Measurements from ENCODE around the gene PLPPR1. TPM values are rescaled to one million over a fixed set of nuclear protein-coding genes. Genes with fewer than 3 reads are reported as not detected.

Gene PLPPR1
- total and polyA plus RNA-seq, 2 donors (not counting 1 experiment from before 2014, with no cell fraction given): not detected

DNA sequence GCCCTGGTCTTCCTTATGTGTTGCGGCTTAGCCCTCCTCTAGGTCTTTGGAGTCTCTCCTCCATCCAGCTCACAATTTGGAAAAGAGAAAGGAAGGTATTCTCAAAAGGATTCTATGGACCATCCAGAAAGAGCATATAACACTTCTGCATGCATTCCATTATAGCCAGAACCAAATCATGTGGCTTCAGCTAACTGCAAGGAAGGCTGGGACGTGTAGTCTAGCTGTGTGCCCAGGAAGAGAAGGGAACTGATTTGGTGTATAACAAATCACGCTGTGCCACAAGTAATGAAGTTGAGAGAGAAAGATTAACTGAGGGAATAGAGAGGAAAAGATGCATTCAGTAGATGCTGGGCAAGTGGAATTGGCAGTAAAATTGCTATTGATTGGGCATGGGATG is 43.7 kb downstream of the PLPPR1 start:
- no peak for TF ChIP-seq EZH2 (IDR thresholded peaks at IDR 0.05; ENCODE audit: low read length, missing control alignments)
- TF ChIP-seq, protein P1, sequence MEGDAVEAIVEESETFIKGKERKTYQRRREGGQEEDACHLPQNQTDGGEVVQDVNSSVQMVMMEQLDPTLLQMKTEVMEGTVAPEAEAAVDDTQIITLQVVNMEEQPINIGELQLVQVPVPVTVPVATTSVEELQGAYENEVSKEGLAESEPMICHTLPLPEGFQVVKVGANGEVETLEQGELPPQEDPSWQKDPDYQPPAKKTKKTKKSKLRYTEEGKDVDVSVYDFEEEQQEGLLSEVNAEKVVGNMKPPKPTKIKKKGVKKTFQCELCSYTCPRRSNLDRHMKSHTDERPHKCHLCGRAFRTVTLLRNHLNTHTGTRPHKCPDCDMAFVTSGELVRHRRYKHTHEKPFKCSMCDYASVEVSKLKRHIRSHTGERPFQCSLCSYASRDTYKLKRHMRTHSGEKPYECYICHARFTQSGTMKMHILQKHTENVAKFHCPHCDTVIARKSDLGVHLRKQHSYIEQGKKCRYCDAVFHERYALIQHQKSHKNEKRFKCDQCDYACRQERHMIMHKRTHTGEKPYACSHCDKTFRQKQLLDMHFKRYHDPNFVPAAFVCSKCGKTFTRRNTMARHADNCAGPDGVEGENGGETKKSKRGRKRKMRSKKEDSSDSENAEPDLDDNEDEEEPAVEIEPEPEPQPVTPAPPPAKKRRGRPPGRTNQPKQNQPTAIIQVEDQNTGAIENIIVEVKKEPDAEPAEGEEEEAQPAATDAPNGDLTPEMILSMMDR (conservative IDR thresholded peaks at IDR 0.05 in 1 of 2, IDR thresholded peaks at IDR 0.05 in 1 of 2; ENCODE audit: low read depth in 1 of 2, low read length in 2 of 2): no peak
- H3K36me3 ChIP-seq (ENCODE audit: control insufficient read depth, insufficient read depth, low read length): no peaks in the 10 kb centered on the region

DNA sequence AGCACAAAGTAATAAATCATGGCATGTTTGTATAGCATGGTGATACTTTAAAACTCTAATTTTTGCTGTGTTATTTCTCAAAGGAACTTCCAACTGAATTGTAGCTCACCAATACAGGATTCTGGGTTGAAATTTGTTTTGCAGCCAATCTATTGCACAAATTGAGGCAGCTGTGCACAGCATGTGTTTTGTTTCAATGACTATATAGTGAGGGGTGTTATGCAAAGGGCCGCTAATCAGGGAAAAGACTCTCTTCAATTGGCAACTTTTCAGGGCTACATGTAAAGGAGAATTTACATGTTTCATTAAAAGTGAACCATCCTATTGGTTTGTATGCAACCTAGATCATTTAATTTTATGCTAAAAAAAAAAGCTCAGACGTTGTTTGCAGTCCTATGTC is 44.6 kb downstream of the PLPPR1 start:
- Histone ChIP-seq H2AFZ (ENCODE audit: low read length) (no peak overlapping the region), H3K27ac (ENCODE audit: insufficient read depth, low read length) (no peak overlapping the region), H3K9me3 (ENCODE audit: control insufficient read depth, insufficient read depth, low read depth, low read length) (no peaks in the 10 kb centered on the region), H3K4me1 (ENCODE audit: control insufficient read depth, extremely low read depth, insufficient read depth, low read length) (no peaks in the 10 kb centered on the region), H3K79me2 (ENCODE audit: control insufficient read depth, insufficient read depth, low read length) (no peaks in the 10 kb centered on the region), H3K36me3 (ENCODE audit: control insufficient read depth, insufficient read depth, low read length) (no peaks in the 10 kb centered on the region), H3K4me2 (ENCODE audit: extremely low read depth, insufficient read depth, low read length) (no peak overlapping the region), H3K9ac (ENCODE audit: insufficient read depth, low read length) (no peak overlapping the region), H3K27me3 (ENCODE audit: control insufficient read depth, insufficient read depth, low read length) (no peaks in the 10 kb centered on the region), H4K20me1 (ENCODE audit: control insufficient read depth, extremely low read depth, insufficient read depth, low read length) (no peaks in the 10 kb centered on the region), H3K4me3 (replicated peaks in 1 of 4; ENCODE audit: control extremely low read depth in 1 of 4, insufficient read depth in 1 of 4, low read depth in 3 of 4, low read length in 4 of 4) (no peak overlapping the region)
- no peak for DNase-seq (ENCODE audit: low read depth in 2 of 2)
- TF ChIP-seq, protein P1 (conservative IDR thresholded peaks at IDR 0.05 in 1 of 2, IDR thresholded peaks at IDR 0.05 in 1 of 2; ENCODE audit: low read depth in 1 of 2, low read length in 2 of 2): no peak
- TF ChIP-seq EZH2 (IDR thresholded peaks at IDR 0.05; ENCODE audit: low read length, missing control alignments): no peak

More for the DNA sequence above, 43.7 kb downstream of the PLPPR1 start:
- Histone ChIP-seq H3K9ac (ENCODE audit: insufficient read depth, low read length) (no peak overlapping the region), H3K4me1 (ENCODE audit: control insufficient read depth, extremely low read depth, insufficient read depth, low read length) (no peaks in the 10 kb centered on the region), H3K27me3 (ENCODE audit: control insufficient read depth, insufficient read depth, low read length) (no peaks in the 10 kb centered on the region), H2AFZ (ENCODE audit: low read length) (no peak overlapping the region), H3K4me3 (replicated peaks in 1 of 4; ENCODE audit: control extremely low read depth in 1 of 4, insufficient read depth in 1 of 4, low read depth in 3 of 4, low read length in 4 of 4) (no peak overlapping the region), H3K4me2 (ENCODE audit: extremely low read depth, insufficient read depth, low read length) (no peak overlapping the region), H3K79me2 (ENCODE audit: control insufficient read depth, insufficient read depth, low read length) (no peaks in the 10 kb centered on the region), H3K9me3 (ENCODE audit: control insufficient read depth, insufficient read depth, low read depth, low read length) (no peaks in the 10 kb centered on the region), H3K27ac (ENCODE audit: insufficient read depth, low read length) (no peak overlapping the region), H4K20me1 (ENCODE audit: control insufficient read depth, extremely low read depth, insufficient read depth, low read length) (no peaks in the 10 kb centered on the region)
- no peak for DNase-seq (ENCODE audit: low read depth in 2 of 2)

DNA sequence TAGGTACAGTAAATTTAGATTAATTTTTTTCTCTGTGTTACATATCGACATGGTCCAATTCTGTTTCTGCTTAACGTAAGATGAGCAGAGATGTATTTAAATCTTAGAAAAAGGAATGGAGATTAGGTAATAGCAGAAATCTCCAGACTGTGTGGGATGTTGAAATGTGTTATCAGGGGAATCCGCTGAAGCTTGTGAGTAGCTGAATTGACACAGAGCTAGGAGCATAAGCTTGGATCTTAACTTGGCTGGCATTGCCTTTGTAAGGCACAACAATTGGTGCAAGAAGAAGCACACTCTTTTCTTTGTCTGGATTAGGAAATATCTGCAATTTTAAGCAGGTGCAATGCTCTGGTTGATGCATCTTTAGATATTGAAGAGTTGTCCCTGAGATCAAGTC is 53.1 kb downstream of the PLPPR1 start:
- H3K4me2 ChIP-seq (ENCODE audit: extremely low read depth, insufficient read depth, low read length): no peak overlapping the region
- no peaks in the 10 kb centered on the region for H3K36me3 ChIP-seq (ENCODE audit: control insufficient read depth, insufficient read depth, low read length)
- no peaks in the 10 kb centered on the region for H3K79me2 ChIP-seq (ENCODE audit: control insufficient read depth, insufficient read depth, low read length)
- no peaks in the 10 kb centered on the region for H3K4me1 ChIP-seq (ENCODE audit: control insufficient read depth, extremely low read depth, insufficient read depth, low read length)
- no peak for DNase-seq (ENCODE audit: low read depth in 2 of 2)
- no peak overlapping the region for H3K27ac ChIP-seq (ENCODE audit: insufficient read depth, low read length)
- no peak overlapping the region for H3K4me3 ChIP-seq (replicated peaks in 1 of 4; ENCODE audit: control extremely low read depth in 1 of 4, insufficient read depth in 1 of 4, low read depth in 3 of 4, low read length in 4 of 4)
- TF ChIP-seq EZH2 (IDR thresholded peaks at IDR 0.05; ENCODE audit: low read length, missing control alignments): no peak
- TF ChIP-seq, protein P1 (conservative IDR thresholded peaks at IDR 0.05 in 1 of 2, IDR thresholded peaks at IDR 0.05 in 1 of 2; ENCODE audit: low read depth in 1 of 2, low read length in 2 of 2): no peak
- H3K9ac ChIP-seq (ENCODE audit: insufficient read depth, low read length): no peak overlapping the region
- H2AFZ ChIP-seq (ENCODE audit: low read length): no peak overlapping the region
- no peaks in the 10 kb centered on the region for H4K20me1 ChIP-seq (ENCODE audit: control insufficient read depth, extremely low read depth, insufficient read depth, low read length)
- no peaks in the 10 kb centered on the region for H3K9me3 ChIP-seq (ENCODE audit: control insufficient read depth, insufficient read depth, low read depth, low read length)
- no peaks in the 10 kb centered on the region for H3K27me3 ChIP-seq (ENCODE audit: control insufficient read depth, insufficient read depth, low read length)
